ENCODE measurements around the gene ATF4.

The ATF4 gene

DNA sequence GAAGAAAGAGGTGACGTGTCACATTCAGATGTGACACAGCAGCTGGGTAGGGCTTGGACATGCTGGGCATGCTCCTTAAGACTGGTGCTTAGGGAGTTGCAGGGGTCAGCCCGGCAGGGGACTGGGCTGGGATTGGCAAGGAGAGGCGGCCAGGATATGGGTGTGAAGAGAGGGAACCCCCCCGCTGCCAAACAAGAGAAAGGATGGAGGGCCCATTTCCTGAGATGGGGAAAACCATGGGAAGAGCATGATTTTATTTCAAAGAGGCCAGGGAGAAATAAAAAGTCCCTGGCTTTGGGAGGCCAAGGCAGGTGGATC is 5.3 kb downstream of the ATF4 start:
- FAIRE-seq (no peak), DNase-seq (ENCODE audit: insufficient read length, low spot score) (no peak)
- no peak for TF ChIP-seq PAX5 (IDR thresholded peaks at IDR 0.05; ENCODE audit: insufficient read depth, low read length, severe bottlenecking)
- TF ChIP-seq POU2F2 (IDR thresholded peaks at IDR 0.05; ENCODE audit: low read depth, low read length), result no peak
- TF ChIP-seq POLR2A (IDR thresholded peaks at IDR 0.05; ENCODE audit: low read depth, low read length), result no peak
- TF ChIP-seq POLR2AphosphoS5 (IDR thresholded peaks at IDR 0.05; ENCODE audit: low read depth, low read length), result no peak
- TF ChIP-seq TAF1 (IDR thresholded peaks at IDR 0.05; ENCODE audit: low read depth, low read length), result no peak
- no peak for TF ChIP-seq SPI1 (IDR thresholded peaks at IDR 0.05; ENCODE audit: low read depth, low read length)

DNA sequence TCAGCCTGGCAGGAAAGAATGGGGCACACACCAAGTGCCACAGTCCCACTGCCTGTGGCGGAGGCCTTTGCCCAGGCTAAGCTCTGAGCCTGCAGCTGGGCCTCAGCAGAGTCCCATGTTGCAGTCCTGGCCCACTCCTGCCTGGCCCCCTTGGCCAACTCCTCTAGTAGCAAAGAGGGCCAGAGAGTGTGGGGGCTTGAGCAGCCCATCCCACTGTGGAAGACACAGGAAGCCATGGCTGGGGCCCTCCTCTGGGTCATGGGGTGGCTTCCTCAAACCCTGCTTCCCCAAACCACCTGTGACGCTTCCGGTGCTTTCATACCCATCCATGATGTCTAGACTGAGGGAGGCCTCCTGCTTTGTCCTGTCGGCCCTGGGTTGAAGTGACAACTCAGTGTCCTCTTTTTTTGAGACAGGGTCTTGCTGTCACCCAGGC is 6.4 kb downstream of the ATF4 start:
- TF ChIP-seq SPI1 (IDR thresholded peaks at IDR 0.05; ENCODE audit: low read depth, low read length), result 0 out of 2 replicates have a peak, but pooled peaks have one; percentile 33
- no peak for TF ChIP-seq POU2F2 (IDR thresholded peaks at IDR 0.05; ENCODE audit: low read depth, low read length)
- TF ChIP-seq TAF1 (IDR thresholded peaks at IDR 0.05; ENCODE audit: low read depth, low read length), result no peak
- TF ChIP-seq PAX5 (IDR thresholded peaks at IDR 0.05; ENCODE audit: insufficient read depth, low read length, severe bottlenecking), result no peak
- TF ChIP-seq POLR2AphosphoS5 (IDR thresholded peaks at IDR 0.05; ENCODE audit: low read depth, low read length), result peak; percentile 27; the same call in 1 of the 2 replicates
- no peak for DNase-seq (ENCODE audit: insufficient read length, low spot score)
- no peak for FAIRE-seq

DNA sequence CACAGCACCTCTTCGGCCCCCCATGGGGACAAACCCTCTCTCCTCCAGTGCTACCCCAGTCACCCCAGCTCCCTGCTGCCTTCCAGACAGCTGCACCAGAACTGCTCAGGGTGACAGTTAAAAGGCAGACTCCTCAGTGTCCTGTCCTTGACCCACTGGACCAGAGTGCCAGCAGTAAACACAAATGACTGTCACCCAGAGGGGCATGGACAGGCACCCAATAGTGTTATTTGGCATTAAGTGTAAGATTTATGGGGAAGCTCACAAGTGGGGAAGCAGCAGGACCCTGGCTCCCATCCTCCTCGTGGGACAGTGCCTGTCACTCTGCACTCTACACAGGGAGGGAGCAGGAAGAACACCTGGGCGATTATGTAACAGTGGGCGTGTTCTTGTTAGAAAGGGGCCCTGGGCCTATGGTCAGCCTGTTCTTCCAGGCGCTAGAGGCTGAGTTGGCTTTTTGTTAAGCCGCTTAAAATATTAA is 7.2 kb downstream of the ATF4 start:
- DNase-seq (ENCODE audit: insufficient read length, low spot score), result no peak
- TF ChIP-seq POLR2AphosphoS5 (IDR thresholded peaks at IDR 0.05; ENCODE audit: low read depth, low read length) (no peak), SPI1 (IDR thresholded peaks at IDR 0.05; ENCODE audit: low read depth, low read length) (no peak), PAX5 (IDR thresholded peaks at IDR 0.05; ENCODE audit: insufficient read depth, low read length, severe bottlenecking) (no peak), POLR2A (IDR thresholded peaks at IDR 0.05; ENCODE audit: low read depth, low read length) (no peak), TAF1 (IDR thresholded peaks at IDR 0.05; ENCODE audit: low read depth, low read length) (no peak), POU2F2 (IDR thresholded peaks at IDR 0.05; ENCODE audit: low read depth, low read length) (no peak)
- FAIRE-seq, result no peak

- DNase-seq (ENCODE audit: insufficient read length, low spot score) (no peak), FAIRE-seq (no peak)
- no peak; the same call in 1 of the 2 replicates for TF ChIP-seq SPI1 (IDR thresholded peaks at IDR 0.05; ENCODE audit: low read depth, low read length)
- peak; percentile 53; the same call in 1 of the 2 replicates for TF ChIP-seq POLR2AphosphoS5 (IDR thresholded peaks at IDR 0.05; ENCODE audit: low read depth, low read length)
- no peak for TF ChIP-seq POLR2A (IDR thresholded peaks at IDR 0.05; ENCODE audit: low read depth, low read length)
These were observed 7.8 kb downstream of the ATF4 start for GRCh38 chr22:39528080-39528661.

DNA sequence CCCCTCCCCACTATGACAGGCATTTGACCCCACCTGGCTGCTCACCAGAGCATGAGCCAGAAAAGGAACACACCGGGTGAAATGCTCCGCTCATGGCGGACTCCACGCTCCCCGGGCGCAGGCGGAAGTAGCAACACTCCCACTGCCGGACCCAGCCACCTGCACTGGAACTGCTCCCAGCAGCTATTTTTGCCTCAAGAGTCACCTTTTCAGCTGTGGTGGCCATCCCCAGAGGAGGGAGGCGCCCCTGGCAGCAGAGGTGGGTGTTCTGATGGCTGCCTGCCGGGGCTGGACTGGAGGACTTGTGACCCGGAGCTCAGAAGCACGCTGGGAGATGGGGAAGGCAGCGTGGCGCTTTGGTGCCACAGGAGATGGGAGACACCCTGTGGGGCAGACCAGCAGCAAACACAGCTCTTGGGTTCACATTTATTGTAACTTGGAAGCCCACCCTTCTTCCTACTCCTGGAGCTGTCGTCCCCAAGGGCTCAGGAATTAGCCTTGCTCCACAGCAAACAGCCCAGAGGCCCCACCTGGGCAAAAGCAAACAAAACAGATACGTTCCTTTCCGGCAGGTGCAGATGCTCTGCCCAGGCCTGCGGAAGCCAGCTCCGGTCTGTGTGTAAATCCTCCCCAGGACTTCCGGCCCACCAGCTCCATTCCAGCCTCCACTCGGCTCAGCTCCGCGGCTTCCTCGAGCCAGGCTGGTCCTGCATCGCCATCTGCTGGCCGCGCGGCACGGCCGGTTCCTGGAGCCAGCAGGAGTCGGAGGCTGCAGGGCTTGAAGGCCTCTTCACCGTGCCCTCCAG is 8.5 kb downstream of the ATF4 start:
- FAIRE-seq, result peak; percentile 95

GRCh38 chr22:39529487-39529851 is 9.1 kb downstream of the ATF4 start:
- FAIRE-seq (no peak), DNase-seq (ENCODE audit: insufficient read length, low spot score) (no peak)
- TF ChIP-seq POLR2A (IDR thresholded peaks at IDR 0.05; ENCODE audit: low read depth, low read length), result no peak
- no peak for TF ChIP-seq SPI1 (IDR thresholded peaks at IDR 0.05; ENCODE audit: low read depth, low read length)
- no peak for TF ChIP-seq POU2F2 (IDR thresholded peaks at IDR 0.05; ENCODE audit: low read depth, low read length)
- no peak for TF ChIP-seq TAF1 (IDR thresholded peaks at IDR 0.05; ENCODE audit: low read depth, low read length)
- no peak for TF ChIP-seq PAX5 (IDR thresholded peaks at IDR 0.05; ENCODE audit: insufficient read depth, low read length, severe bottlenecking)
- TF ChIP-seq POLR2AphosphoS5 (IDR thresholded peaks at IDR 0.05; ENCODE audit: low read depth, low read length), result no peak

More for the DNA sequence above, 8.5 kb downstream of the ATF4 start:
- no peak for DNase-seq (ENCODE audit: insufficient read length, low spot score)
- TF ChIP-seq SPI1 (IDR thresholded peaks at IDR 0.05; ENCODE audit: low read depth, low read length) (peak; percentile 43), POLR2AphosphoS5 (IDR thresholded peaks at IDR 0.05; ENCODE audit: low read depth, low read length) (peak; percentile 2; the same call in 1 of the 2 replicates), PAX5 (IDR thresholded peaks at IDR 0.05; ENCODE audit: insufficient read depth, low read length, severe bottlenecking) (peak; percentile 78), POLR2A (IDR thresholded peaks at IDR 0.05; ENCODE audit: low read depth, low read length) (peak; percentile 18; the same call in 1 of the 2 replicates), TAF1 (IDR thresholded peaks at IDR 0.05; ENCODE audit: low read depth, low read length) (peak; percentile 33; the same call in 1 of the 2 replicates), POU2F2 (IDR thresholded peaks at IDR 0.05; ENCODE audit: low read depth, low read length) (peak; percentile 72; the same call in 1 of the 2 replicates)

DNA sequence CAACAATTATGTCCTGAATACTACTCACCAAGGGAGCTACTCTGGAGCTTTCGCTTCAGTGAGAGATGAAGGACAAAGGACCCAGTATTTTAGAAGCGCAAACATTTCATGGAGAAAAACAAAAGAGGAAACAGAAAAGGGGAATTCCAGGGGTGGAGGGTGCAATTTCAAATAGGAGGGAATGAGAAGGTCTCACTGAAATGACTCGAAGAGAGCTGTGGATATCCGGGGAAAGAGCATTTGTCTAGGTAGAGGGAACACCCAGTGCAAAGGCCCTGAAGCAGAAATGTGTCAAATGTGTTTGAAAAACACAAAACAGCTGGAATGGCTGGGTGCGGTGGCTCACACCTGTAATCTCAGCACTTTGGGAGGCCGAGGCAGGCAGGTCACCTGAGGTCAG is 9.8 kb downstream of the ATF4 start:
- FAIRE-seq, result no peak
- DNase-seq (ENCODE audit: insufficient read length, low spot score), result no peak
- TF ChIP-seq TAF1 (IDR thresholded peaks at IDR 0.05; ENCODE audit: low read depth, low read length) (no peak), POU2F2 (IDR thresholded peaks at IDR 0.05; ENCODE audit: low read depth, low read length) (no peak), POLR2AphosphoS5 (IDR thresholded peaks at IDR 0.05; ENCODE audit: low read depth, low read length) (no peak), SPI1 (IDR thresholded peaks at IDR 0.05; ENCODE audit: low read depth, low read length) (no peak), PAX5 (IDR thresholded peaks at IDR 0.05; ENCODE audit: insufficient read depth, low read length, severe bottlenecking) (no peak), POLR2A (IDR thresholded peaks at IDR 0.05; ENCODE audit: low read depth, low read length) (no peak)

- no peak for DNase-seq (ENCODE audit: insufficient read length, low spot score)
These were observed 10.4 kb downstream of the ATF4 start for GRCh38 chr22:39530692-39531331.

More at GRCh38 chr22:39530692-39531331, 10.4 kb downstream of the ATF4 start:
- TF ChIP-seq POLR2A (IDR thresholded peaks at IDR 0.05; ENCODE audit: low read depth, low read length) (no peak), TAF1 (IDR thresholded peaks at IDR 0.05; ENCODE audit: low read depth, low read length) (no peak), POU2F2 (IDR thresholded peaks at IDR 0.05; ENCODE audit: low read depth, low read length) (no peak), PAX5 (IDR thresholded peaks at IDR 0.05; ENCODE audit: insufficient read depth, low read length, severe bottlenecking) (no peak), SPI1 (IDR thresholded peaks at IDR 0.05; ENCODE audit: low read depth, low read length) (no peak), POLR2AphosphoS5 (IDR thresholded peaks at IDR 0.05; ENCODE audit: low read depth, low read length) (no peak)
- FAIRE-seq, result peak; percentile 28

Data from GM12891 (cell line).